ENCODE data around the gene LRRC36. TPM values are rescaled to one million over a fixed set of nuclear protein-coding genes. Genes with fewer than 3 reads are reported as not detected.

Gene LRRC36
- total and polyA plus RNA-seq, 9 of the 15 experiments (the other 6 are each of a cell fraction or from before 2014, with no cell fraction given) = 0.09 to 0.40 (median 0.17) TPM; not detected in 1

GRCh38 chr16:67394155-67395104 is 67.8 kb downstream of the LRRC36 start:
- Histone ChIP-seq H3K27ac (ENCODE audit: extremely low read depth, low read depth, low read length) (no peak overlapping the region), H3K4me3 (no peak overlapping the region), H4K20me1 (replicated peaks; ENCODE audit: control insufficient read depth, insufficient read depth, low read length) (no peaks in the 10 kb centered on the region), H3K9ac (ENCODE audit: insufficient read depth in 1 of 2, low read depth in 2 of 2, low read length in 2 of 2) (peak overlapping the region in 1 of 2 experiments; percentile 87; a peak in 2 of 4 replicates), H3K36me3 (ENCODE audit: control insufficient read depth, insufficient read depth, low read length) (no peaks in the 10 kb centered on the region), H2AFZ (ENCODE audit: low read depth, low read length) (0 out of 2 replicates have a peak overlapping the region, but pooled peaks have one; percentile 84), H3K9me3 (replicated peaks; ENCODE audit: control insufficient read depth, insufficient read depth, low read depth, low read length) (no peaks in the 10 kb centered on the region), H3K4me2 (ENCODE audit: insufficient read depth, low read length) (no peak overlapping the region; the same call in 1 of the 2 replicates), H3K79me2 (ENCODE audit: control insufficient read depth, insufficient read depth, low read length) (no peaks in the 10 kb centered on the region), H3K4me1 (replicated peaks in 1 of 2; ENCODE audit: control insufficient read depth in 2 of 2, insufficient read depth in 2 of 2, low read length in 2 of 2) (peaks cover 19 to 89% of the 10 kb centered on the region in 2 experiments), H3K9me1 (ENCODE audit: control insufficient read depth, insufficient read depth, low read length) (no peaks in the 10 kb centered on the region), H3K27me3 (ENCODE audit: control insufficient read depth in 2 of 2, insufficient read depth in 2 of 2, low read length in 2 of 2) (peaks cover 2 to 34% of the 10 kb centered on the region in 2 experiments; a peak in 3 of 5 replicates)
- ChIA-PET POLR2A (no interaction called here), CTCF (ENCODE audit: low intra/inter-chr PET ratio) (interaction anchor here (0.9 kb wide), 1 partner anchor 22 kb away, joined by 5 read pairs; no protein-coding TSS in a partner anchor)
- no peak for FAIRE-seq
- ATAC-seq = no peak
- WGBS (ENCODE audit: insufficient coverage, low coverage, missing lambda C conversion rate) = 83% methylated on average over 36 of the region's 88 CpGs
- intact Hi-C loops (cut with micrococcal nuclease) = loop anchor here (5.0 to 10.0 kb wide), 2 partner anchors 50 to 132 kb away; no protein-coding TSS in a partner anchor
- in situ Hi-C loops (cut with MboI) = no loop called here
- TF ChIP-seq ZBTB33 (CRISPR knock-in tag; IDR thresholded peaks at IDR 0.05) = peak; percentile 53; the same call in 1 of the 2 replicates
- no peak for TF ChIP-seq CHD1 (IDR thresholded peaks at IDR 0.05; ENCODE audit: low read length)
- no peak for TF ChIP-seq EHMT2 (IDR thresholded peaks at IDR 0.05)
- TF ChIP-seq, protein P1, sequence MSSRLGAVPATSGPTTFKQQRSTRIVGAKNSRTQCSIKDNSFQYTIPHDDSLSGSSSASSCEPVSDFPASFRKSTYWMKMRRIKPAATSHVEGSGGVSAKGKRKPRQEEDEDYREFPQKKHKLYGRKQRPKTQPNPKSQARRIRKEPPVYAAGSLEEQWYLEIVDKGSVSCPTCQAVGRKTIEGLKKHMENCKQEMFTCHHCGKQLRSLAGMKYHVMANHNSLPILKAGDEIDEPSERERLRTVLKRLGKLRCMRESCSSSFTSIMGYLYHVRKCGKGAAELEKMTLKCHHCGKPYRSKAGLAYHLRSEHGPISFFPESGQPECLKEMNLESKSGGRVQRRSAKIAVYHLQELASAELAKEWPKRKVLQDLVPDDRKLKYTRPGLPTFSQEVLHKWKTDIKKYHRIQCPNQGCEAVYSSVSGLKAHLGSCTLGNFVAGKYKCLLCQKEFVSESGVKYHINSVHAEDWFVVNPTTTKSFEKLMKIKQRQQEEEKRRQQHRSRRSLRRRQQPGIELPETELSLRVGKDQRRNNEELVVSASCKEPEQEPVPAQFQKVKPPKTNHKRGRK (tag; IDR thresholded peaks at IDR 0.05) = no peak
- no peak for TF ChIP-seq SMARCB1 (IDR thresholded peaks at IDR 0.05; ENCODE audit: insufficient read length, low read depth)
- no peak for TF ChIP-seq NBN (IDR thresholded peaks at IDR 0.05; ENCODE audit: low read depth)
- TF ChIP-seq KDM5B (IDR thresholded peaks at IDR 0.05; ENCODE audit: insufficient replicate concordance, low read depth, low read length) = no peak
- TF ChIP-seq SPI1 (IDR thresholded peaks at IDR 0.05; ENCODE audit: borderline replicate concordance, low read depth, low read length) = peak; percentile 18; the same call in 1 of the 2 replicates
- TF ChIP-seq NRF1 (conservative IDR thresholded peaks at IDR 0.05 in 1 of 2, IDR thresholded peaks at IDR 0.05 in 1 of 2) = no peak
- TF ChIP-seq XRCC4 (IDR thresholded peaks at IDR 0.05; ENCODE audit: extremely low read depth, insufficient read depth, insufficient read length) = no peak
- TF ChIP-seq KAT2B (IDR thresholded peaks at IDR 0.05; ENCODE audit: low read depth, low read length) = no peak
- no peak for TF ChIP-seq HCFC1 (IDR thresholded peaks at IDR 0.05; ENCODE audit: low read depth, low read length)
- DNase-seq (ENCODE audit: extremely low read depth in 1 of 4, low spot score in 3 of 4) = no peak
- BruUV-seq (replicated peaks) = no TSS peak

Measured in K562 (cell line).